ENCODE data around the gene MOCS2. TPM values are rescaled to one million over a fixed set of nuclear protein-coding genes. Genes with fewer than 3 reads are reported as not detected.
"Not testable (repeated sequence)": the region's sequence is repeated elsewhere in the genome, so short reads cannot be mapped to it uniquely, and the experiment has no call there.

MOCS2 gene, protein sequence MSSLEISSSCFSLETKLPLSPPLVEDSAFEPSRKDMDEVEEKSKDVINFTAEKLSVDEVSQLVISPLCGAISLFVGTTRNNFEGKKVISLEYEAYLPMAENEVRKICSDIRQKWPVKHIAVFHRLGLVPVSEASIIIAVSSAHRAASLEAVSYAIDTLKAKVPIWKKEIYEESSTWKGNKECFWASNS
- 94.5 and 110 TPM in 2 replicates for total RNA-seq (2014; rRNA removed; shearing (Covaris generic))

DNA sequence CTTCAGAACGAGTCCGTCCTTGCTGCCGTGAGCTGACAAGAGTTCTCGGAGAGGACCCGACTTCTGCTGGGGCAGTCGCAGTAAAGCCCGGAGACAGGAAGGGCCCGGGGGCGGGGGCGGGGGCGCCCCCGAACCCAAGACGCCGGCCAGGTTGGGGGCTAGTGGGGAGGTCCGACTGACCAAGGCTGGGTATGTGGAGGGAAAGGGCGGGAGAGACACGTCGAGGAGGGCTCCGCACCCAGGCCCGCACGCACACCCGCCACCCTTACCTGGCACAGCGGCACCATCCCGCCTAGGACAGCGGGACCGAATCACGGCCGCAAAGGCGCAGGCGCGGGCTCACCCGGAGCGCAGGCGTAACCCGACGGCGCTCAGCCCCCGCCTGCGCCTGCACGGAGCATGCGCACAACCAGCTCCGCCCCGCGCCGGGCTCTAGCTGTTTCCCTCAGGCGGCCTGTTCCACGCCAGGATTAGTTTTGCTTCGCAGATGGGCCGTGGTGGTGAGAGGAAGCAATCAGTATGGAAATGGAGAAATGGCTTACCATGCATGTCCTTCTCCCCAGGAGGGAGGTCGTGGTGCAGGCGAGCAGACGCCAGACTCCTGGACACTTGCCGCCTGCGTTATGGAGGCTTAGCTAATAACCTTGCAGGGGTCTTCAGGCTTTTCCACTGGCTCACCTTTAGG lies at the start of gene MOCS2:
TSS of gene MOCS2 (minus strand) at position 315 of the 685 bp plus-strand sequence. CDS start 2,583 bp downstream, outside the sequence.
- DNase-seq (ENCODE audit: low read depth): peak; percentile 87

- DNase-seq (ENCODE audit: low read depth): peak; percentile 81
Observed at GRCh38 chr5:53151713-53152458, 42.3 kb upstream of the MOCS2 start.

GRCh38 chr5:53133020-53133419 lies 23.5 kb upstream of the MOCS2 start:
- DNase-seq (ENCODE audit: low read depth): no peak

DNA sequence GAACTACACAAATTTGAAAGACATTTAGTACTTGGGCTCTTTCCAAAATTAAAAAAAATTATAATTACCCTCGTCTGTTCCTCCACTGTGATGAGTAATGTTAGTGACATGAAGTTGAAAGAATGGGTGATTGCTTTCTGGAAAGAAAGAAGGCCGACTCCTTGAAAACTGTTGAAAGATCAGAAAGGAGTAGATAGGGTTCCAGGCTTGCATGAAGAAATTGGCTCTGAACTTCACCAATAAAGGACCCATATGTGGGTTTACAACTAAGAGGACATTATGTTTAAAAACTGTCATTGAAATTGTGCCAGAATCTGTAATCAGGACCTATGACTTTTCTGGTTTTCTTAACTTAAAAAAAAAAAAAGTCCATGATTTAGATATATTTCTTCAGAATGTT lies 20.7 kb upstream of the MOCS2 start:
- DNase-seq (ENCODE audit: low read depth): peak; percentile 34

DNA sequence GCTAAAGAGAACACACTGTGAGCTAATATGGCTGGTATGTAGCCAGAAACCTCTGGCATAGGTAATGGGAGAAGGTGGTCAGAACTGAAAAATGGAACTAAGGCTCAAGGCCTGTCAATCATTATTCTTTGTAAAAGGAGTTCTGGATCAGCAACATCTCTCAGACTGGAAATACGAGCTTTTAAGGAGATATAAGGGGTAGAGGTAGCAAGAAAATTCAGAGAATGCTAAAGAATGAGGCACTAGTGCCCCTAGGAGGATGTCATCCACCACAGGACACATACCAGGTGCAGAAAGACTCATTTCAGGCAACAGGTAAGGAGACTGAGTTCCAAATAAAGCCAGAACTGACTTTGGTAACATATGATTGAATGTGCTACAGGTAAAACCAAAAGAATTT lies 18.9 kb upstream of the MOCS2 start:
- DNase-seq (ENCODE audit: low read depth): no peak

- DNase-seq (ENCODE audit: low read depth): no peak
Observed at GRCh38 chr5:53127107-53127506, 17.6 kb upstream of the MOCS2 start.

- peak; percentile 73 for DNase-seq (ENCODE audit: low read depth)
Observed at GRCh38 chr5:53126521-53126920, 17.0 kb upstream of the MOCS2 start.

DNA sequence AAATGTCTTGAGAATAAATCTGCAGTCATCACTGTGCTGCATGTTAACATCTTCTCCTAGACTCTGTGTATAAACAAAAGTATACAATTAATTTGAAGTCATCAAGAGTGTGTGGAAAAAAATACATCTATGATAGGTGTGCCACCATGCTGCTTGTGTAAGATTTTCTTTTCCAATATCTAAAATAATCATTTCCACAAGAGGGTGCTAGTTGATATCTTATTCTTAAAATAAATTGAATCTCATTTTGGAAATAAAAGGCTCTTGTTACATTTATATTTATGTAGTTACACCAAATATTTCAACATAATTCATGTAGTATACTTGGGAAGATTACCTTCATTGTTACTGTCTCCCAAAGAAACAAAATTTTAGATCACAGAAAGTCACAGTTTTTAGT lies 14.1 kb upstream of the MOCS2 start:
- peak; percentile 15 for DNase-seq (ENCODE audit: low read depth)

DNA sequence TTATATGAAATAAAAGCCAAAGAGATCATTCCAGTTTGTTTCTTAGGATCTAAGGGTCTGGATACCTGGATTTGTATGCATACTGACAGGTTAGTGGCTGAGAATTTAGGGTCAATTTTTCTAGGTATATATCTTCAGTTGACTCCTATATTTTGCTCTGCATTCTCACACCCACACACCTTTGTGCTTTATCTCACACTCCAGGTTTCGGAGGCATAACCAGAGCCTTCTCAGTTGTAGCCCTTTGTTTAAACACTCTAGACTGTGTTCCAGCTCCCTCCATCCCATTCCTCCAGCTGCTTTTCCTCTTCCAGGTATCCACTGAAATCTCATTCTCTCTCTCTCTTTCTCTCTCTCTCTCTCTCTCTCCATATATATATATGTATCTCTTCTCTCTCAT lies 10.6 kb upstream of the MOCS2 start:
- no peak for DNase-seq (ENCODE audit: low read depth)

DNA sequence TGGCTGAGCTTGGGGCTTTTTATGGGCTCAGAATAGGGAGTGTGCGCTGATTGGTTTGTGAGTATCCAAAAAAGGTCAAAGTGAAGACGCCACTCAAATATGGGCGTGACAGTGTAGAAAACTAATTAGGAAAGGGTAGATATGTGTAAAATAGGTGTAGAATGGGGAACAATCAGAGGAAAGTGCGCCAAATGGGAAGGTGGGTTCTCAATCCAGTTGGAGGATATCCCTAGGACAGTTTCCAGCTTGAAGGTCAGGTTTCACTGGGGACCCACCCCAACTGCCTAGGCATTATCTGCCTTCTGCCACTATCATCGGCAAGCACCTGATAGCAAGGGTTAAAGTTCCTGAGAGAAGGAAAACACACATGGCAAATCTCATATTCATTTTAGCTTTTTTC lies 9.3 kb upstream of the MOCS2 start:
- DNase-seq (ENCODE audit: low read depth): no peak

DNA sequence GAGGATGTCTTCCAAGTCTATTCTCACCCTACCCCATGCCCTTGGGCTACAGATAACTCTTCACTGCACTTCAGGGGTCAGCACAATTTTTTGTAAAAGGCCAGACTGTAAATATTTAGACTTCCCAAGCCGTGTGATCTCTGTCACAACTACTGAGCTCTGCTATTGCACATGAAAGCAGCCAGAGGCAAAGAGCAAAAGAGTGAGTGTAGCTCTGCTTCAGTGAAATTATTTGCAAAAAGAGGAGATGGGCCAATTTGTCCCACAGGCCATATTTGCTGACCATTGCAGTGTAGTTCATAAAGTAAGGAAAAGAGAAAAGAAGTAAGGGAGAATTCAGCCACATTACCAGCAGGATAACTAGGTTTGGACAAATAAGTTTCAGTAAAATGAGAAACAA lies 7.0 kb upstream of the MOCS2 start:
- DNase-seq (ENCODE audit: low read depth): no peak

GRCh38 chr5:53114988-53115387 lies 5.4 kb upstream of the MOCS2 start:
- DNase-seq (ENCODE audit: low read depth): peak; percentile 24

- DNase-seq (ENCODE audit: low read depth): no peak
Observed at GRCh38 chr5:53113947-53114346, 4.4 kb upstream of the MOCS2 start.

DNA sequence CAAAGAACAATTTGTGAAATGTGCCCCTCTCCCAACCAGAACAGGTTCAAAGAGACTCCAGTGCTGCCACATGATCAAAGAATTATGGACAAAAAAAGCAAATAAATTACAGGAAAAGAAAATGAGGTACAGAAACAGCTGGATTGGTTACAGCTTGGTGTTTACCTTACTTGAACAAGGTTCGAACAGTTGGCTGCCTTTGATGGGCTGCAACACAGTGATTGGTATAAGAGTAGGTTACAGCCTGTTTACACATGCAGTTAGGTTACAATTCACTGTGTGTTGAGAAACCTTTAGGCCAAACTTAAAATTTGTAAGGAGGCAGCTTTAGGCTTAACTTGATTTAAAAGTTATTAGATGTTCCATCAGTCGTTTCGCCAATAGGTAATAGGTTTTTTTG lies 3.4 kb upstream of the MOCS2 start:
- no peak for DNase-seq (ENCODE audit: low read depth)

DNA sequence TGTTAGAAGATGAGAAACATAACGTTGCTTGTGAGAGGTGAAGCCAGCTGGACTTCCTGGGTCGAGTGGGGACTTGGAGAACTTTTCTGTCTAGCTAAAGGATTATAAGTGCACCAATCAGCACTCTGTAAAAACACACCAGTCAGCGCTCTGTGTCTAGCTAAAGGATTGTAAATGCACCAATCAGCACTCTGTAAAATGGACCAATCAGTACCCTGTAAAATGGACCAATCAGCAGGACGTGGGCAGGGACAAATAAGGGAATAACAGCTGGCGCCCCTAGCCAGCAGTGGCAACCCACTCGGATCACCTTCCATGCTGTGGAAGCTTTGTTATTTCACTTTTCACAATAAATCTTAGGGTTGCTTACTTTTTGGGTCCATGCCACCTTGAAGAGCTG lies 2.8 kb upstream of the MOCS2 start:
- DNase-seq (ENCODE audit: low read depth): not testable (repeated sequence)

GRCh38 chr5:53111139-53111538 lies 1.6 kb upstream of the MOCS2 start:
- no peak for DNase-seq (ENCODE audit: low read depth)

DNA sequence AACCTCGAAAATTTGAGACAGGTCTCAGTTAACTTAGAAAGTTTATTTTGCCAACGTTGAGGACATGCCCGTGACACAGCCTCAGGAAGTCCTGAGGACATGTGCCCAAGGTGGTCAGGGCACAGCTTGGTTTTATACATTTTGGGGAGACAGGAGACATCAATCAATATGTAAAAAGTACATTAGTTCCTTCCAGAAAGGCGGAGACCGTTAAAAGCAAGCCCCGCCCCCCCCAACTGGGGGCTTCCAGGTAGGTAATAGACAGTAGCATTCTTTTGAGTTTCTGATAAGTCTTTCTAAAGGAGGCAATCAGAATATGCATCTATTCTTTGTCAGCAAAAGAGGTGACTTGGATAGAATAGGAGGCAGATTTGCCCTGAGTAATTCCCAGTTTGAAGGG lies 599 bp upstream of the MOCS2 start:
- DNase-seq (ENCODE audit: low read depth): no peak

DNA sequence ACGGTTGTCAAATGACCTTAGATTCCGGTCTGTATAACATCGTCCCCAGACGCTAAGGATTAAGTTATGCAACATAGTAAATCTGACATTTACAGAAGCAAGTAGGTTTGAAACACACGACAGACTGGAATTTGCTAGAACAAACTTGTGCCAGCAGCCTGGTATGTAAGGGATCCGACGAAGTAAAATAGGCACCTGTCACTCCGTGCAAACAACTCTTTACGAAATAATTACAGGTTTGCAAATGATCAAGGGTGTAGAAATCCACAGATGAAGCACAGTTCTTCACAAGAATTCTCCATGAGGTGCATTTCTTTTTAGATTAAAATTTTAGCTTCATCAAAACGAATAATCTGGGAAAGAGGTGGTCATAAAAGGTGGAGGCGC lies 508 bp downstream of the MOCS2 start:
- no peak for DNase-seq (ENCODE audit: low read depth)

DNA sequence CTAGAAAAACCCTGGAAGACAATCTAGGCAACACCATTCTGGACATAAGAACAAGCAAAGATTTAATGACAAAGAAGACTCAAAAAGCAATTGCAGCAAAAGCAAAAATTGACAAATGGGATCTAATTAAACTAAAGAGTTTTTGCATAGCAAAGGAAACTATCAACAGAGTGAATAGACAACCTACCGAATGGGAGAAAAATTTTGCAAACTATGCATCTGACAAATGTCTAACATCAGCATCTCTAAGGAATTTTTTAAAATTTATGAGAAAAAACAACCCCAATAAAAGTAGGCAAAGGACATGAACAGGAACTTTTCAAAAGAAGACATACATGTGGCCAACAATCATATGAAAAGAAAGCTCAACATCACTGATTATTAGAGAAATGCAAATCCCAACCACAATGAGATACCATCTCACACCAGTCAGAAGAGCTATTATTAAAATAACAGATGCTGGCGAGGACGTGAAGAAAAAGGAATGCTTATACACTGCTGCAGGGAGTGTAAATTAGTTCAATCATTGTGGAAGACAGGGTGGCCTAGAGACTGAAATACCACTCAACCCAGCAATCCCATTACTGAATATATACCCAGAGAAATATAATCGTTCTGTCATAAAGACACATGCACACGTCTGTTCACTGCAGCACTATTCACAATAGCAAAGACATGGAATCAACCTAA lies 3.8 kb downstream of the MOCS2 start:
- DNase-seq (ENCODE audit: low read depth): no peak

DNA sequence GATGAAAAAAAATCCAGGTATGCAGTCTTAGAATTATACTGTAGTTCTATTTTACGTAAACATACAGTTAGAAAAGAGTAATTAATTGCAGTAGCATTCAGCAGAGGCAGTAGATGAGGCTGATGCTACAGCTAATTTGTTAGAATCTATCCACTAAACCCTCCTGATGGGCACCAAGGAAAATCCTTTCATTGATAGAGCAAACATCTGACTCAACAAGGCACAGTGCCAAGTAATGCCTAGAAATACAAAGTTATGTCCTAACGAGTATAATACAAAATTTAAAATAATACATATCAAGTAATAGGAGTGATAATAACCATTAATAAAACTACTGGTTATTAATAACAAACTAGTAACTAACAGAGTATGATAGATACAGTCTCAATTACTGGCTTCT lies 9.0 kb downstream of the MOCS2 start:
- no peak for DNase-seq (ENCODE audit: low read depth)

DNA sequence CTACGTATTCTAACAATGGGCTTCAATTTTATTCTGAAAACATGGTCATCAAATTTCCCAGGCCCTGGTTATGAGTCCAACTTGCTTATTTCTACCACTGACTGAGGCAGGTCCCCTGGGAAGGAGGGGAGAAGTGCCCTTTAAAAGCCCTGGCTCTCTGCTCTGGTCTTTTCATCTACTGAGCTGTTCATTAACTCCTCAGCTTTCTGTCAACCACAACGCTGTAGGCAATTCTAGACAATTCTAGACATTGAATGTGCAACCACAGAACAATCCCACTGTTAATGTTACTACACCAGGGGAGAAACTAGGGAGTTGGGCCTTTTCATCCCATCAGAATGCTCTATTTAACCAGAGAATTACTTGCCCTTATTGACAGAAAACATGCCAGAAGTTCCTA lies 10.0 kb downstream of the MOCS2 start:
- DNase-seq (ENCODE audit: low read depth): no peak

DNA sequence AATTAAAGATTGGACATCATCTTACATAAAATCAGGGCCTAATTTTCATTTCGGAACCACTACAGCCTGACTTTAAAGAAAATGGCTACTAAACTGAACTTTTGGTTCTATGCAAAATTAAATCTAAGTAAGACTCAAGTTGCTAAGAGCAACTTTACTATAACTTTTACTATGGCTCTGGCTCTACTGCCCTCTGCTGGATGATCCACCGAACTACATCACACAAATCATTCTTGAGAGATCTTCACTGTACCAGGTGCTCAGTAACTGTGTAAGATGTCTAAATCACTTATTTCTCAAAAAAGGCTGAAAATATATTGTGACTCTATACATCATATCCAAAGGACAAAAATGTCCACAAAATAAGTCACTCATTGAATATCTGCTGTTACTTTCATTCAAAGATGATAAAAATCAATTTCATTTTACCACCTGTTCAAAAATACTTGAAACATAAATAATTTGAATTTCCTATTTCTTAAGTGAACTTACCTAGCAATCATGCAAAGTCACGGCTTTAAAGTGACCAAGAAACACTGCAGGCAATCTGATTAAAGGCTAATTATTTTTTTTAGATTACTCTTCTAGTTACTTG lies 13.5 kb downstream of the MOCS2 start:
- peak; percentile 64 for DNase-seq (ENCODE audit: low read depth)
